ENCODE data around the gene PTCHD4. TPM values are rescaled to one million over a fixed set of nuclear protein-coding genes. Genes with fewer than 3 reads are reported as not detected.

Gene PTCHD4
- total RNA-seq, 2 donors from 2014 or later = not detected

DNA sequence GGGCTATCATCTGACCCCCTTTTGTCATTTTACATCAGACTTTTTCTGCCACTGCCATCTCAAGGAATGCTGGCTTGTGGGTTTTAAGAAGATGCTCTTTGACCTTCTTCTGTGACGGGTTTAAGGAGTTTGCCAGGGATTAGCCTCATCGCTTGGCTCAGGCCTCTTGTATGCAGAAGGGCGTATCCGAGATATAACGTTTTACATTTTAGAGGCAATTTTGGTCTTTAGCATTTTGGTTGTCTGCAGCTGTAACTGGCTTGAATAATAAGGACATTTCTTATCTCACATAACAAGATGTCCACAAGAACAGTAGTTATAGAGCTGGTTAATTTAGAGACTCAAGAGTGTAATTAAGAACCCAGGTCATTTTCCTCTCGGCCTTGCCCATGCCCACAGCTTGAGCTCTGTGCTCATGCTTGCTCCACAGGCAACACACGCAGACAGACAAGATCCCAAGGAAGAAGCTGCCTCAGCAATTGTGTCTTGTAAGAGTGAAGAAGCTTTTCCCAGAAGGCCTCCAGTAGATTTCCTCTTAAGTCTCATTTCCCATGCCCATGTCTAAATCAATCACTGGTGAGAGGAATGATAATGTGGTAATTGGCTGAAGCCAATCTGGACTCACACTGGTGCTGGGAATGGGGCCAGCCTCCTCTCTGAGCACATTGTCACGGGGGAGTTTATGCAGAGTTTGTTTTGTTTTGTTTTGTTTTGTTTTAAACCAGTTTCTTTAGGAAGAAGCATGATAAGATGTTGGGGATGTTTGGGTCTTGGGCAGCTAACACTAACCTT is 36.8 kb downstream of the PTCHD4 start:
- DNase-seq (ENCODE audit: low spot score in 2 of 2) (no peak), ATAC-seq (no peak)
- Mint-ChIP-seq H3K36me3 (no peaks in the 10 kb centered on the region), H3K27ac (no peak overlapping the region), H3K9me3 (peaks cover 0 to 7% of the 10 kb centered on the region in 2 donors)

DNA sequence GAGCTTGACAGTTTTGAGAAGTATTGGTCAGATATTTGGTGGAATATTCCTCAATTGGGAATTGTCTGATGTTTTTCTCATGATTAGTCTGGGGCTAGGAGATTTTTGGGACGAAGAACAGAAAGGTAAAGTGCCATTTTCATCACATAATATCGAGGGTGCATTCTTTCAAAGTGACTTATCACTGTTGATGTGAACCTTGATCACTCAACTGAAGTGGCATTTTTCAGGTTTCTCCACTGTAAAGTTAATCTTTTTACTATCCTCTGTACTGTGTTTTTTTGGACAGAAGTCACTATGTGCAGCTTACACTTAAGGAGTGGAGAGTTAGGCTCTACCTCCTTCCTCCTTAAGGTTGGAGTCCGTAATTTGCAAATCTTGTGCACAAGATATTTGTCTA is 39.2 kb downstream of the PTCHD4 start:
- Mint-ChIP-seq H3K36me3 (no peaks in the 10 kb centered on the region), H3K9me3 (no peaks in the 10 kb centered on the region), H3K27ac (no peak overlapping the region)
- ATAC-seq = no peak
- DNase-seq (ENCODE audit: low spot score in 2 of 2) = no peak

DNA sequence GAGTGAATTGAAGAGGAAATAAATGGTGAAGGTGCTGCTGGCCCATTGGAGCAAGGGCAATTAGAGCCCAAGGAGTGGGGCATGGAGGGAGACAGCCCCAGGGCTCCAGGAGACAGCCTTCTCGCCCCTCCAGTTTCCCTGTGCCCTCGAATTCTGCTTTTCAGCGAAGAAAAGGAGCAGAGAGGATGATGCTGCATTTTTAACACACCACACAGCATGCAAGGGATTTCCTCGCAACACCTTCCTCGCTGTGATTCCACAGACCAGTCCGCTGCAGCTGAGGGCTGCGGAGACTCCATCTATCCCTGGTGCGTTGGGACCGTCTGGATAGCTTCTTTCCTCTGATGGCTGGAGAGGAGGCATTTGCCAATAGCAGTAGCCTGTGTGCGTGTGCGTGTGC is 41.7 kb downstream of the PTCHD4 start:
- ATAC-seq (no peak), DNase-seq (ENCODE audit: low spot score in 2 of 2) (no peak)

DNA sequence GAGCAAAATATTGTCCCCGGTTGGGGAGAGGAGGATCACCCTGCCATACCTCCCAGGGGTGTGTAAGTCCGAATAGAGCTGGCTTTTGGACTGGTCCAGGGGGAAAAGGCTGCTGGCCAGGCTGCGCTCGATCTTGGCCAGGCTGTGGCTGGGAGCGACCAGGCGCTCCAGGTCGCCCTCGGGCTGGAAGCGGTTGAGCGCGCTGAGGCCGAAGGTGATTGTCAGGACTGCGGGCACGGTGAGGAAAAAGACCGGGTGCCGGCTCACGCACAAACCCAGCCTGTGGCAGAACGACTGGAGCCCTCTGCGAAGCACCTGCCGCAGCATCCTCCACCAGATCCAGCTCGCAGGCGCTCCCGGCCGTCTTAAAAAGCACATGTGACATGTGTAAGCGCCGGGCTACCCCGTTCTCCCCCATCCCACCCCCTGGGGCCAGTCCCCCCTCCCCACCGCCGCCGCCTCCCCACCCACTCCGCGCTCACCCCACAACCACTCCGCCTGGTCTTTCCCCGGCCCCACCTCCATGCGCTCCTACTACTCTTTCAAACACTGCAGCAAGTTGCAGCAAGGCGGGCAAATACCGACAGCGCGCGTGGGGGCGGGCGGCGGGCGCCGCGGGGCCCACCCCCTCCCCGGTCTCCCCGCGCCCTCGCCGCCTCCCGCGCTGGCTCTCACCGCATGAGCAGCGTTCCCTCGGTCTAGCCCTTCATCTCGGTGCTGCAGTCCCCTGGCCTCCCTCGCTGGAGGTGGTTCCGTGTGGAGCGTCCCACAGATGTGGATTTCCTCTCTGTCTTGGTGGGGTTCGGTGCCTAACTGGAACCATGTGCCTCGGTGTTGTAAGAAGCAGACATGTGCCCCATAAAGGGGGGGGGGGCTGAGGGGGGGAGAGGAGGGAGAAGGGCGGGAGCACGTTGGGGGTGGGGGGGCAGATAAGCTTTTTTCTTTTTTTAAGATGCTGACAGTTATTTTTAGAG is 42.4 kb downstream of the PTCHD4 start:
- Mint-ChIP-seq H3K27ac (no peak overlapping the region), H3K36me3 (no peaks in the 10 kb centered on the region), H3K9me3 (no peaks in the 10 kb centered on the region)
- ATAC-seq = no peak
- DNase-seq (ENCODE audit: low spot score in 2 of 2) = no peak

More for the DNA sequence above, 41.7 kb downstream of the PTCHD4 start:
- Mint-ChIP-seq H3K9me3 (no peaks in the 10 kb centered on the region), H3K27ac (no peak overlapping the region), H3K36me3 (no peaks in the 10 kb centered on the region)

DNA sequence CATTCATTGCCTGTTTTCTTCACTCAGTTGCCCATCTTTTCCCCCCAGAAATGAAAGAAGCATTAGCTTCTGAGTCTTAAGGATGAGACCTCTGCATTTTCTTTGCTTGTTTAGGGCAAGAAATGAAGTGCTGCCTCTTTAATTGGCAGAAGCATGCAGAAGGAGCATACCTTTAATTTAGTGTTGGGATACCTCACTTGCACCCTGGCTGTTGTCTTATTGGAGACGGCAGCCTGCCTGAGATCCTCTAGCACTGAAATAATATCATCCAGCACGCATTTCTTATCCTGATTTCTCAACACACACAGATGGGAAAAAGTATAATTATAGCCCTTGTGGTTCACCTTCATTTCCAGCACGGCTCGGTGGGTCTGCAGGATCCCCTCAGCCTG is 43.1 kb downstream of the PTCHD4 start:
- H3K27ac Mint-ChIP-seq = no peak overlapping the region
- H3K36me3 Mint-ChIP-seq = no peaks in the 10 kb centered on the region
- H3K9me3 Mint-ChIP-seq = no peaks in the 10 kb centered on the region
- ATAC-seq = no peak
- DNase-seq (ENCODE audit: low spot score in 2 of 2) = no peak

DNA sequence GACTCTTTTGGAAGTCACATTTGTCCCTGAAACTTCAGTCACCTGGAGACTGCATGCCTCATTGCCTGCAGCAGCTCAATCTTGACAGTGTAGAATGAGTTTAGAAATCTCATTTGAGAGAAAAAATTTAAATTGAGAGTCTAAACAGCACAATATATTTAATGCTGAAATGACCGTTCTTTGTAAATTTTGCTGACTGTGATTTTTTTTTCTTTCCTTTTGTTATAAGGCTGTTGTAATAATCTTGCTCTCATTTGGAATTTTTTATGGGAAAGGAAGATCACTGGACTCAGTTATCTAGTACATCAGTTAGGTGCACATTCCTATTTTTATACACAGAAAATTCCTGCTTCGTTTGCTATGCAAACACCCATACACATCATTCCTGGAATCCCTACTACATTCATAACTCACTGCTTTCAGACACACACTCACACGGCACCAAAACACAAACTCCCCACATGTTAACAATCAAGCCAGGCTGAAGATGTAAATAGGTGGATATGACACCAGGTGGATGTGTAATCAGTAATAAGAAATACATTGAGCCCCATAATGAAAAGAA is 43.8 kb downstream of the PTCHD4 start:
- Mint-ChIP-seq H3K36me3 (no peaks in the 10 kb centered on the region), H3K27ac (no peak overlapping the region), H3K9me3 (no peaks in the 10 kb centered on the region)
- DNase-seq (ENCODE audit: low spot score in 2 of 2) (no peak), ATAC-seq (no peak)

DNA sequence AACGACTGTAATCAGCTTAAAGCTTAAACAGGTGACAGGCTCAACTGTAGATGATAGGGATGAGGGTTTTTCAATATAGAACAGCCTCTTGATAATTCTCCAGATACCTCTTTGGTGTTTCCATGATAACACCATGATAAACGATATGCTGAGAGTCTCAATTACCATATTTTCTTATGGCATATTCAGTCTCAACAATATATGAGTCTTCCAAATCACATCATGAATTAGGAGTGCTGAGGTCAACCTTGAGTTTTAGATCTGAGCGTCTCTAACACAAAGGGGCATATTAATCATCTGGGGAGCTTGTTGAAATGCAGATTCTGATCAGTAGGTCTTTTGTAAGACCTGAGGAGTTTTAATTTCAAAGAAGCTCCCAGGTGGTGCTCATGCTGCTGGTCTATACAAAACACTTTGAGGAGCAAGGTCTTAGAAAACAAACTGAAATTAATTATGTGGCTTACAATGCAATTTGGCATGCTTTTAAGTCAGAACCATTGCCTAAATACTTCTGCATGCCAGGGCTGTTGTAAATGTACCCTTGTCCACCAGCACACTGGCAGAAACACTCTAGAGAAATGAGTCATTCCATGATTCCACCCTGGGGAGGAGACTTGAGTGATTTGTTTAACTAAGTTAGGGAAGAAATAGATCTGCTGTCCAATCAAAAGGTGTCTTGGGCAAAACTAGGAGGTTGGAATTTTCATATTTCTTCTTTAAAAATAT is 49.6 kb downstream of the PTCHD4 start:
- peaks cover 5 to 12% of the 10 kb centered on the region in 2 donors for H3K9me3 Mint-ChIP-seq
- DNase-seq (ENCODE audit: low spot score in 2 of 2) = no peak
- no peak for ATAC-seq

More for the DNA sequence above, 49.6 kb downstream of the PTCHD4 start:
- Mint-ChIP-seq H3K36me3 (no peaks in the 10 kb centered on the region), H3K27ac (no peak overlapping the region)

Measured in activated naive CD4-positive, alpha-beta T cell treated with anti-CD3 and anti-CD28 coated beads, Interleukin-2, amount 50 U/mL, for 72 hours (primary cell).